GM10248 (cell line): Measurements from ENCODE around the gene SIAH3.

Experiments
- CTCF ChIA-PET: fragments of 300-600 bp; sonication (Branson Sonifier 250); formaldehyde crosslinking; extraction: SDS; loops from one replicate; lab custom pipeline; 2021; ENCODE audit warnings: antibody characterized with exemption; lab: Yijun Ruan, JAX
- POLR2A ChIA-PET: fragments of 350-650 bp; sonication (Branson Sonifier 250); formaldehyde crosslinking; extraction: SDS; loops from one replicate; lab custom pipeline; 2020; ENCODE audit warnings: antibody characterized with exemption; lab: Yijun Ruan, JAX
- DNase-seq: peaks from one replicate; pipeline ENCODE4 v3.0.0; 2012; ENCODE audit errors: extremely low spot score
- CTCF ChIP-seq: IDR thresholded peaks from 2 replicates; pipeline ENCODE4 v1.5.1; 2012; ENCODE audit warnings: mild to moderate bottlenecking, low read depth; ENCODE audit errors: extremely low read depth, missing control alignments, control extremely low read depth

The SIAH3 gene

GRCh38 chr13:45889590-45890243 lies 38.2 kb upstream of the SIAH3 start:
- DNase-seq = no peak
- ChIA-PET POLR2A (no interaction called here), CTCF (interaction anchor here (1.3 kb wide), 1 partner anchor 11 kb away, joined by 3 read pairs; no protein-coding TSS in a partner anchor)
- TF ChIP-seq CTCF = no peak

DNA sequence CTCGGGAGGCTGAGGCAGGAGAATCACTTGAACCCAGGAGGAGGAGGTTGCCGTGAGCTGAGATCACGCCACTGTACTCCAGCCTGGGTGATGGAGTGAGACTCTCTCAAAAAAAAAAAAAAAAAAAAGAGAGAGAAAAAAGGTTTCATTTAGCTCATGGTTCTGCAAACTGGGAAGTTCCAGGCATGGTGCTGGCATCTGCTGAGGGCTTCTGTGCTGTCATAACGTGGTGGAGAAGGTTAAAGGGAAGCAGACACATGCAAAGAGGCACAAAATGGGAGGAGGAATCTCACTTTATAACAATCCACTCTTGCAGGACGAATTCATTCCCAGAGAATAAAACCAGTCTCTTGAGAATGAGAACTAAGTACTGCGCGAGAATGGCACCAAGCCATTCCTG lies 34.9 kb upstream of the SIAH3 start:
- no peak for DNase-seq
- POLR2A ChIA-PET = no interaction called here
- CTCF ChIA-PET = no interaction called here
- TF ChIP-seq CTCF = no peak

GRCh38 chr13:45885194-45885593 lies 33.6 kb upstream of the SIAH3 start:
- ChIA-PET POLR2A (no interaction called here), CTCF (interaction anchor here (0.6 to 1.4 kb wide), 3 partner anchors 12 to 31 kb away, joined by 3 to 5 read pairs (median 3); no protein-coding TSS in a partner anchor)
- no peak for DNase-seq
- TF ChIP-seq CTCF = no peak

DNA sequence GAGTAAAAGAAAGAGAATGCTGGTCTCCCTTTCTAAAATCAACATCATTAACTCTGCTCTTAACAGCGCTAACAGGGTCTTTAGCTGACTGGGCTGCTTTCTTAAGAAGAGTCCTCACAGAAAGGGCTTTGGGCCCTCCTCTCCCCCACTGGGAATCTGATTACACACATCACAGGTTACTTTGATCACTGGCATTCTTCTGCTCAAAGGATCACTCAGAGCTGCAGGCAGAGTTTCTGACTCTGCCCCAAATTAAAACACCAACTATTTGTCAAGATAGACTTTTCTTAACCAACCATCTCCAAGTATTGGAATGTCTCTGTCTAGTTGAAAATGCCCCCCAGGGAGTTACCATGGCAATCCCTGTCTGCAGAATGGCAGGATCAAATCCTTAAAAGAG lies 31.1 kb upstream of the SIAH3 start:
- CTCF ChIA-PET = no interaction called here
- DNase-seq = no peak
- POLR2A ChIA-PET = no interaction called here
- no peak for TF ChIP-seq CTCF

GRCh38 chr13:45881353-45881752 lies 29.8 kb upstream of the SIAH3 start:
- no peak for DNase-seq
- ChIA-PET POLR2A (no interaction called here), CTCF (no interaction called here)
- no peak for TF ChIP-seq CTCF

GRCh38 chr13:45880242-45880641 lies 28.7 kb upstream of the SIAH3 start:
- ChIA-PET CTCF (no interaction called here), POLR2A (no interaction called here)
- TF ChIP-seq CTCF = no peak
- no peak for DNase-seq
